ENCODE data around the gene SLX4IP.

- TF ChIP-seq CTCF (IDR thresholded peaks at IDR 0.05) (no peak), POLR2A (IDR thresholded peaks at IDR 0.05) (no peak), POLR2AphosphoS5 (IDR thresholded peaks at IDR 0.05) (no peak)
These were observed 96.7 kb downstream of the SLX4IP start for GRCh38 chr20:10531848-10532247.

All from prostate gland (tissue), 2 donors.